Large intestine (tissue), 3 donors: ENCODE results near the gene SMIM23. TPM values are rescaled to one million over a fixed set of nuclear protein-coding genes. Genes with fewer than 3 reads are reported as not detected.
"Not testable (repeated sequence)": the region's sequence is repeated elsewhere in the genome, so short reads cannot be mapped to it uniquely, and the experiment has no call there.

Experiments
- DNase-seq, 2 donors: peaks; one replicate each; pipeline versions ENCODE4 v3.0.0 to v3.0.0-alpha.2; 2013
- H3K27ac ChIP-seq: one replicate; pipeline ENCODE4 v1.5.1; 2013; ENCODE audit warnings: low read length
- H3K27me3 ChIP-seq: 2 replicates; pipeline ENCODE4 v1.6.1; 2013; ENCODE audit warnings: low read length; ENCODE audit not compliant: control insufficient read depth, insufficient read depth
- H3K36me3 ChIP-seq: 2 replicates; pipeline ENCODE4 v1.6.1; 2013; ENCODE audit warnings: low read length; ENCODE audit not compliant: control insufficient read depth, insufficient read depth
- H3K4me1 ChIP-seq: one replicate; pipeline ENCODE4 v1.6.1; 2013; ENCODE audit warnings: low read length; ENCODE audit not compliant: control insufficient read depth, insufficient read depth
- H3K4me3 ChIP-seq: one replicate; pipeline ENCODE4 v1.5.1; 2013; ENCODE audit warnings: low read length
- H3K9me3 ChIP-seq: one replicate; pipeline ENCODE4 v1.6.1; 2013; ENCODE audit warnings: mild to moderate bottlenecking, low read depth, low read length, moderate library complexity; ENCODE audit not compliant: control insufficient read depth
- WGBS: methylation state at CpG from one replicate; pipeline ENCODE4 v1.1.5; 2013; ENCODE audit warnings: low lambda C conversion rate; ENCODE audit not compliant: insufficient coverage; 5-methylcytosine and 5-hydroxymethylcytosine counted together
- polyA plus RNA-seq: library from polyadenylated mRNA; unstranded; fragments of 120-200 nt; gene quantifications from one replicate; pipeline ENCODE4 v1.2.1, GENCODE V29; 2013

The SMIM23 gene
- polyA plus RNA-seq, 1 donor = not detected

DNA sequence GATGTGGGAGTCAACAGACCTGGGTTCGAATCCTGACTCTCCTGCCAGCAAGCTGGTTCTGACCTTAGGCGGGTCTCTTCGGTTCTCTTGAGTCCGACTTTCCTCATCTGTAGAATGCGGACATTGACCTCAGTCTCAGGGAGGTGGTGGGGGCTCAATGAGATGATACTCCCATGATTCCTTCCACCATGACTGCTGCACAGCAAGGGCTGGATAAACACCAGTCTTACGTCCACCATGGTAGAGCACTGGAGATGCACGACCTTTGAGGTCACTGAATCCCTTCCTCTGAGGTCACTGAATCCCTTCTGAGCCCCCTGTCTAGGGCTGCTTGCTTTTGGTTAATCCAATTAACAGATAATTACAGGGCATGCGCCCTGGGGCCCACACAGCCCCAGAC is 12.5 kb upstream of the SMIM23 start:
- no peaks in the 10 kb centered on the region for H3K4me1 ChIP-seq
- H3K27ac ChIP-seq = no peak overlapping the region
- H3K27me3 ChIP-seq = no peaks in the 10 kb centered on the region
- H3K4me3 ChIP-seq = no peak overlapping the region
- no peaks in the 10 kb centered on the region for H3K9me3 ChIP-seq
- WGBS = no CpG with 5 or more reads among the region's 8 CpGs
- no peak for DNase-seq
- no peaks in the 10 kb centered on the region for H3K36me3 ChIP-seq

DNA sequence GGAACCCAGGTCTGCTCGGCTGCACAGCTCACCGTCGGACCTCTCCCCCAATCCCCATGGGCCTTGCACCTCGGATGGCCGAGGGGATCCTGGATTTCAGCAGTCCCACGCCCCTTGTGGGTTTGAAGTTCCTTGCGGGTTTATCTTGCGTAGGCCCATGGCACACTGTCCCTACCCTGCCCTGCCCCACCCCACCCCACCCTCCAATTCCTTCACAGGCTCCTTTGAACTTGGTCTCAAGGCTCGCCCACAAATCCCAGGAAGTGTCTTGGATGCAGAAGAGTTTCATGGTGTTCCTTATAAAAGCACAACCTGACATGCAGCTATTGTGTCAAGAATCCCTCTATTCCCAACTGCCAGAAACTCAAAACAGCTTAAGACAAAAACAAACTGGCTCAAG is 11.2 kb upstream of the SMIM23 start:
- Histone ChIP-seq H3K36me3 (no peaks in the 10 kb centered on the region), H3K27ac (no peak overlapping the region), H3K9me3 (no peaks in the 10 kb centered on the region), H3K4me3 (no peak overlapping the region), H3K4me1 (no peaks in the 10 kb centered on the region), H3K27me3 (no peaks in the 10 kb centered on the region)
- no CpG with 5 or more reads among the region's 9 CpGs for WGBS
- no peak for DNase-seq

DNA sequence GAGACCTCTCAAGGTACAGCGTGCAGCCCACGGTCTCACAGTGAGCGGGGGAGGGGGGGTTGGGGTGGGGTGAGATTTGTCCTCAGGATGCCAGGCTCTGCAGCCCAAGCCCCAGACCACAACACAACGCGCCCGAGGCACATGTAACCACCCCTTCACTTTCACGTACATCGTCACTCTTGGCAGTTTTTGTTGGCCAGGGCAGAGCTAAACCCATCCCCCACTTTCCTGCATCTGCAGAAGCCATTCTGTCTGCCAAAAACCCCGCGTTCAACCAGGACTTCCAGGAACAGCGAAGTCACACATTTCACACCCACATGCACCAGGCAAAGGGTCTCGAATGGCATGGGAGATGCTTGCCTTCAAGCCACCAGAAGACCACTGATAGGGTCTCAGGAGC is 9.4 kb upstream of the SMIM23 start:
- Histone ChIP-seq H3K4me3 (no peak overlapping the region), H3K27me3 (no peaks in the 10 kb centered on the region), H3K27ac (no peak overlapping the region), H3K4me1 (no peaks in the 10 kb centered on the region), H3K9me3 (no peaks in the 10 kb centered on the region), H3K36me3 (no peaks in the 10 kb centered on the region)
- DNase-seq = no peak
- 92% methylated on average over 2 of the region's 12 CpGs for WGBS

DNA sequence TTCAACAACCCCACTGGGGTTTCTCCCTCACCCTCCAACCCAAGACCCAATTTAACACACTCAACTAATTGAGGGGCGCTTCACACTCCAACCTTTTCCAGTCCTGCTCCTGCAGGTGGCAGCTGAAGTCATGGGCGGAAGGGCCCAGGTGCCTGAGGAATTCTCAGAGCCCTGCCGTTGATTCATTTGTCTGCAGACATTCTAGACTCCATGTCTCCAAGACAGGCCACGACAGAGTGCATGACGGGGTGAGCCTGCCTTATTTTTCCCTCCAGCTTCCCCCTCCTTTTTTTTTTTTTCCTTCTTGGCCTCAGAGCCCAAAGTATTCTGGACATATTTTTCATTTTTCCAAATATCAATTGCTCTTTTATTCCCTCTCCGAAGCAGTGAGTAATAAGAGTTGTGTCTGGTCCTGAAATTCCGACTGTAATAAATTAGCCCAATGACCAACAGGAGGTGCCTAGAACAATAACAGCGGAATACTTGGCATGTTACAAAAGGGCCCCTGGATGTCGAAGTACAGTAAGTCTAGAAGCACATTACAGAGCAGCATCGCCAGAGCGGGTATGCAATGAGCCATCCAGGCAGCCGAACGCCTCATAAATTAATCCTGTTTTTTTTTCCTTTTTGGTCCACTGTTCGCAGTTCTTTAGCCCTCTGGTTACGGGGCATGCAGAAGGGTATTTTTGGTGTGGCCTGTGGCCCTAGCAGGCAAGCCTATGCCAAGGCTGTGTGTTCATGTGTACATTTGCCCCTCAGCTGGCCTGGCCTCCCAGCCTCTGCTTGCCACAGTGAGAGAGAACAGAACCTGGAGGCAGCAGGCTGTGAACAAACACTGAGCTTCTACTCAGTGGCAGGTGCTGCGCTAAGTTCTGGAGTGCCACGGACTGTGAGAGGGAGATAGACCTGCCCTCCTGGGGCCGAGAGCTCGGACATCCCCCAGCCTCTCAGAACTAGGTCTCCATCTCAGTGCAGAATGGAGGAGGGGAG is 8.6 kb upstream of the SMIM23 start:
- H3K4me1 ChIP-seq = no peaks in the 10 kb centered on the region
- WGBS = 76% methylated on average over 2 of the region's 19 CpGs
- H3K27me3 ChIP-seq = no peaks in the 10 kb centered on the region
- no peak for DNase-seq
- H3K4me3 ChIP-seq = no peak overlapping the region
- H3K27ac ChIP-seq = no peak overlapping the region
- H3K36me3 ChIP-seq = no peaks in the 10 kb centered on the region
- no peaks in the 10 kb centered on the region for H3K9me3 ChIP-seq

DNA sequence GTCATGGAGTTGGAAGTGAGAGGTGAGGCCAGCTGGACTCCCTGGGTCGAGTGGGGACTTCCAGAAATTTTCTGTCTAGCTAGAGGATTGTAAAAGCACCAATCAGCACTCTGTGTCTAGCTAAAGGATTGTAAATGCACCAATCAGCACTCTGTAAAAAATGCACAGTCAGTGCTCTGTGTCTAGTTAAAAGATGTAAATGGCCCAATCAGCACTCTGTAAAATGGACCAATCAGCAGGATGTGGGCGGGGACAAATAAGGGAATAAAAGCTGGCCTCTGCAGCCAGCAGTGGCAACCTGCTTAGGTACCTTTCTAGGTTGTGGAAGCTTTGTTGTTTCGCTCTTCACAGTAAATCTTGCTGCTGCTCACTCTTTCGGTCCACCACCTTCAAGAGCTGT is 3.9 kb upstream of the SMIM23 start:
- not testable (repeated sequence) for H3K4me3 ChIP-seq, DNase-seq, H3K9me3 ChIP-seq, H3K27ac ChIP-seq, H3K4me1 ChIP-seq, H3K27me3 ChIP-seq, H3K36me3 ChIP-seq
- WGBS = 80% methylated on average over 1 of the region's 4 CpGs

DNA sequence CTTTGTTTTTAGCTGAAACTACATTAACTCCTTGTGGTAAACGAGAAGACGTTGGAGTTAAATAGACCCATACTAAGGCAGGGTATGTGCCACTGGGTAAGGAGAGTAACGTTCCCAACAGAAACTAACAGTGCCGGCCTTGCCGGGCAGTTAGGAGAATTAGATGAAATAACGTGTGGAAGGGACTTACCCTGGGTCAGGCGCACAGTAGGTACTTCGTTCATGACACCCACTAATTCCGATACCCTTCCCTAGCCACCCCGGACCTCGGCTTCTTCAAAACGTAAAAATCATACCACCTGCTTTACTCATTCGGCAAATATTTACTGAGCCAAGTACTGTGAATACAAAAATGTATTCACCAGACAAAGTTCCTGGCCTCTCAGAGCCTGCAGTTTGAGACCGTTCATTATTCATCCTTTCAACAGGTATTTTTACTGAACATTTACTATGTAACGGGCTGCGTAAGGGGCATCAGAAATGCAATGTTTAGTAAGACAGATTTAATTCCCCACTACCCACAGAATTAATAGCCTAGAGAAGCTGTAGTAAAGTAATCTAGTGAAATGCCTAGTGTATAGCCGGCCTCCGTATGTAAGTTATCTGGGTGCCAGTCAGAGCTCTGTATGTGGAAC is 3.2 kb upstream of the SMIM23 start:
- no peak overlapping the region for H3K4me3 ChIP-seq
- no peaks in the 10 kb centered on the region for H3K27me3 ChIP-seq
- no peaks in the 10 kb centered on the region for H3K36me3 ChIP-seq
- no peak for DNase-seq
- H3K27ac ChIP-seq = no peak overlapping the region
- H3K9me3 ChIP-seq = no peaks in the 10 kb centered on the region
- H3K4me1 ChIP-seq = no peaks in the 10 kb centered on the region
- 85% methylated on average over 8 of the region's 18 CpGs for WGBS

DNA sequence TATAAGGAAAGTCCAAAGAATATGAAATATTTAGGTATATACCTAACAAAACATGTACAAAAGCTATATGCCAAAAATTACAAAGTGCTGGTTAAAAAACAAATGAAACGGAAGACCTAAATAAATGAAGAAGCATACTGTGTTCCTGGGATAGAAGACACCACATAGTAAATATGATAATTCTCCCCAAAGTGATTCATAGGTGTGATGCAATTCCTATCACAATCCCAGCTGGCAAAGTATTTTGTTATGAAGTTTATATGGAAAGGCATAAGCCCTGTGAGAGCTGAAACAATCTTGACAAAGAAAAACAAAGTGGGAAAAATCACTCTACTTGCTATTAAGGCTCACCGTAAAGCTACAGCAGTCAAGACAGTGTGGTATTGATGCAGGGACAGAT is 2.6 kb upstream of the SMIM23 start:
- Histone ChIP-seq H3K4me1 (no peaks in the 10 kb centered on the region), H3K9me3 (no peaks in the 10 kb centered on the region), H3K4me3 (no peak overlapping the region), H3K27ac (no peak overlapping the region), H3K36me3 (no peaks in the 10 kb centered on the region), H3K27me3 (no peaks in the 10 kb centered on the region)
- DNase-seq = no peak
- 90% methylated on average over 2 of the region's 2 CpGs for WGBS

DNA sequence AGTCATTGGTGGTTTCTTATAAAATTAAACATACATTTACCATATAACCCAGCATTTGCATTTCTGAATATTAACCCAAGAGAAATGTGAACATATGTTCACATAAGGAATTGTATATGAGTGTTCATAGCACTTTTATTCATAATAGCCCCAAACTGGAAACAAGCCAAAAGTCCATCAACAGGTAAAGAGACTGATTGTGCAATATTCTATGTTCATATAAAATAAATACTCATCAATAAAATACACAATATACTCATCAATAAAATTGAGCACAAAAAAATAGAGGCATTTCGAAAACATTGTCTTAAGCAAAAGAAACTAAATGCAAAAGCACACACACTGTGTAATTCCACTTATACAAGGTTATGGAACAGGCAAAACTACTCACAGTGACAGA is 3.7 kb downstream of the SMIM23 start:
- WGBS = 86% methylated on average over 1 of the region's 1 CpG
- H3K9me3 ChIP-seq = no peaks in the 10 kb centered on the region
- no peak overlapping the region for H3K4me3 ChIP-seq
- no peak for DNase-seq
- peaks cover 5% of the 10 kb centered on the region for H3K27me3 ChIP-seq
- H3K4me1 ChIP-seq = no peaks in the 10 kb centered on the region
- H3K36me3 ChIP-seq = no peaks in the 10 kb centered on the region
- H3K27ac ChIP-seq = no peak overlapping the region

DNA sequence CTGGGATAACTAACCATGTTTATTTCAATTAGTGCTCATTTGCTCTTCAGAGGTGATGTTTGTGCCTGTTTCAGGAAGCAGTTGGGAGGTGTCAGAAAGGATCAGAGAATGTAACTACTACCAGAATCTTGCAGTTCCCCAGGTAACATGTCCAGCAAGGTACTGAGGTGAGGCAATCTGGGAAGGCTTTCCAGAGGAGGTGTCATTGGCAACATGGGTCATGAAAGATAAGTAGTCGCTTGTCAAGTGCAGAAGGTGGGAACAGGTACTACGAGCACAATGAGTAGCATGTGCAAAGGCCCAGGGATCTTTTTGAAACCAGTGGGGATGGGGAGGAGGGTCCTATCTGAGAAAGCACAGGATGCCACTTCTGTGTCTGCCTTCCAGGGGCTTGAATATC is 4.8 kb downstream of the SMIM23 start:
- H3K4me1 ChIP-seq = no peaks in the 10 kb centered on the region
- WGBS = no CpG with 5 or more reads among the region's 2 CpGs
- H3K36me3 ChIP-seq = no peaks in the 10 kb centered on the region
- H3K4me3 ChIP-seq = no peak overlapping the region
- H3K9me3 ChIP-seq = no peaks in the 10 kb centered on the region
- H3K27me3 ChIP-seq = peaks cover 5% of the 10 kb centered on the region
- H3K27ac ChIP-seq = no peak overlapping the region
- DNase-seq = no peak

DNA sequence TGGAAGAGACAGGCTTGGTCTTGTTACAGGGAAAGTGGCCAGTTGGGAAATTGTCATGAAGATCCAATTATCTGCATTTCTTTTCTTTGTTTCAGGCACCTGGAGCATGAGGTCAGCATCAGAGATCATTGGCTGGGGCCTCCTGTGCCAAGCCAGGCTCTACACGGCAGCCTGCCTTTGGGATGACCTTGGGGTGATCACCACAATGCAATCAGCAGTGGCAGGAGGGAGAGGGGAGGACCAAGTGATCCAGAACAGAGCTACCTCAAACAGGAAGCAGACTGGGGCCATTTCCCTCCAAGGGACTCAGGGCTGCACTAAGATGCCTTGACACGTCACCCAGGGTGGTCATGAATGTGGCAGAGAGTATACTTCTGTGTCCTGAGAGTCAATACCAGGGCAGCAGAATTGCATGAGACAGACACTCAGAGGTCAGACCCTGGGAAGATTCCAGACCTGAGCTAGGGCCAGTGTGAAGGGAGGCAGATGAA is 8.9 kb downstream of the SMIM23 start:
- H3K4me1 ChIP-seq = no peaks in the 10 kb centered on the region
- WGBS = no CpG with 5 or more reads among the region's 2 CpGs
- no peaks in the 10 kb centered on the region for H3K36me3 ChIP-seq
- peaks cover 5% of the 10 kb centered on the region for H3K27me3 ChIP-seq
- no peak for DNase-seq
- no peak overlapping the region for H3K27ac ChIP-seq
- H3K9me3 ChIP-seq = no peaks in the 10 kb centered on the region
- no peak overlapping the region for H3K4me3 ChIP-seq
